ENCODE results near the gene ARHGAP27. TPM values are rescaled to one million over a fixed set of nuclear protein-coding genes. Genes with fewer than 3 reads are reported as not detected.

The ARHGAP27 gene, protein sequence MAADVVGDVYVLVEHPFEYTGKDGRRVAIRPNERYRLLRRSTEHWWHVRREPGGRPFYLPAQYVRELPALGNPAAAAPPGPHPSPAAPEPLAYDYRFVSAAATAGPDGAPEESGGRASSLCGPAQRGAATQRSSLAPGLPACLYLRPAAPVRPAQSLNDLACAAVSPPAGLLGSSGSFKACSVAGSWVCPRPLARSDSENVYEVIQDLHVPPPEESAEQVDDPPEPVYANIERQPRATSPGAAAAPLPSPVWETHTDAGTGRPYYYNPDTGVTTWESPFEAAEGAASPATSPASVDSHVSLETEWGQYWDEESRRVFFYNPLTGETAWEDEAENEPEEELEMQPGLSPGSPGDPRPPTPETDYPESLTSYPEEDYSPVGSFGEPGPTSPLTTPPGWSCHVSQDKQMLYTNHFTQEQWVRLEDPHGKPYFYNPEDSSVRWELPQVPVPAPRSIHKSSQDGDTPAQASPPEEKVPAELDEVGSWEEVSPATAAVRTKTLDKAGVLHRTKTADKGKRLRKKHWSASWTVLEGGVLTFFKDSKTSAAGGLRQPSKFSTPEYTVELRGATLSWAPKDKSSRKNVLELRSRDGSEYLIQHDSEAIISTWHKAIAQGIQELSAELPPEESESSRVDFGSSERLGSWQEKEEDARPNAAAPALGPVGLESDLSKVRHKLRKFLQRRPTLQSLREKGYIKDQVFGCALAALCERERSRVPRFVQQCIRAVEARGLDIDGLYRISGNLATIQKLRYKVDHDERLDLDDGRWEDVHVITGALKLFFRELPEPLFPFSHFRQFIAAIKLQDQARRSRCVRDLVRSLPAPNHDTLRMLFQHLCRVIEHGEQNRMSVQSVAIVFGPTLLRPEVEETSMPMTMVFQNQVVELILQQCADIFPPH
- total RNA-seq, result 1.7 and 3.5 TPM in 2 replicates

DNA sequence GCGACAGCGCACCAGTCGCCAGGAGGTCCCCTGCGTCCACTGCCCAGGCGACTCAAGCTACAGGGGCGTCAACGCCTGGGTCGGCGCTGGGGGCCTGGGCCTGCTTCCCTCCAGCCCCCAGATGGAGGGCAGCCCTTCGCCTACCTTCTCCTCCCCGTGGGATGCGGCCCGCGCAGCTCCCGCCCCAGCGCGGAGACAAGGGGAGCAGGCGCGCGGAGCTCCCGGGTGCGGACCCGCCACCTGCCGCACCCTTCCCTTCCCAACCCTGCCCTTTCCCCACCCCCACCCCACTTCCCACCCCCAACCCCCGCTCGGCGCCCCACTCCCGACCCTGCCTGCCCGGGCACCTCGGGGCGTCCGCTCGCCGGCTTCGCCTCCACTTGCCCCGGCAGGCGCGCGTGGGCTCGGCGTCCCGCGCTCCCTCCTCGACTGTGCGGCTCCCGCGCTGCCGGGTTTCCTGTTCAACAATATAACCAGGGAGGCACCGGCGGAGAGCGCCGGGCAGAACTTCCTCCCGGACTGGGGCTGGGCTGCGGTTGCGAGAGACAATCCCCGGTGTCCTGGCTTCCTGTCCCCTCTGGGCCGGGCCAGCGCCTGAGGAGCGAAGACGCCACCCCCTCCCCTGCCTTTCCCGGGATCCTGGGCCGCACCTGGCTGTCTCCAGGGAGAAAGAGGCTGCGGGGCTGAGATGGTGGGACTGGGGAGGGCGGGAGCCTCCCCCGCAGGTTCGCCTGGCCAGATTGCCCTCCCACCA lies at the start of gene ARHGAP27:
Gene ARHGAP27 (minus strand): TSS at position 466 of the 754 bp plus-strand sequence. CDS start 2,591 bp downstream, outside the sequence.

Other genes with a start within 250 kb of the ARHGAP27 start
- gene FMNL1, start 211.0 kb downstream of the ARHGAP27 start, total RNA-seq, result 7.9 and 8.0 TPM in 2 replicates
- gene SPATA32, start 170.8 kb downstream of the ARHGAP27 start, total RNA-seq, result not detected in 2 replicates
- gene MAP3K14, start 115.8 kb downstream of the ARHGAP27 start, total RNA-seq, result 9.2 and 10.0 TPM in 2 replicates
- gene PLEKHM1, start 57.9 kb upstream of the ARHGAP27 start, total RNA-seq, result 15.0 and 16.9 TPM in 2 replicates